ENCODE measurements around the gene KCNJ14.

Gene KCNJ14

DNA sequence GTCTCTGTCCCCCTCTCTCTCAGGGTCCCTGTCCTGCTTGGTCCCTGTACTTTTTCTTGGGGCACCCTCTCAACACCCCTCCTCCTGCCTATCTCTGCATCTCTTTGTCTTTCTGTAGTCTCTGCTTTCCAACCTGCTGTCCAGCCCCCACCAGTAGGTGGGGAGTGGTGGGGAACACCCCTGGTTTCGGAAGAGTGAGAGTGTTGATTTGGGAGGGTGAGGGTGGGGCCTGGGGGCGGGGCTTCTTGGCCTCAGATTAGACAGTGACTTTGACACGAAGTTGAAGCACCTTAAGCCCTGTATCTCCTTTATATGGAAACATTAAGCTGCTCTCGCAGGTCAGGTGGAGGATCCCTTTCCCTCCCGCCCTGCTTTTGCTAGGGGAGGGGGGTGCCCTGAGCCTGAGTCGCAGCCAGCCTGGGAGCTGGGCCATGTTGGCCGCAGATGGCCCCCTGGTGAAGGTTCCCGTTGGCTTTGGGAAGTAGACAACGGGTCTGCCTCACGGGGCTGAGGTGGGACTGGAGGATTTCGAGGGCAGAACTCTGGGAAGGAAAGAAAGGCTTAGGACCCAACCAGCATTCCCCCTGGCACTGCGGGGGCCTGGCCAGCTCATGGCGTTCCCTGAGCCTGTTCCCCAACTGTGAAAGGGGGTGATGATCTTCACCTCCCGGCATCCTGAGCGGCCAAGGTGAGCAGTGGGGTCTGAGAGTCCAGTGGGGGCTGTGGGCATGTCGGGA is at the start of gene KCNJ14:
Gene KCNJ14 (plus strand): TSS at position 404 of the 737 bp plus-strand sequence. CDS start 6,151 bp downstream, outside the sequence.
- DNase-seq (ENCODE audit: low read depth in 2 of 2) = no peak

DNA sequence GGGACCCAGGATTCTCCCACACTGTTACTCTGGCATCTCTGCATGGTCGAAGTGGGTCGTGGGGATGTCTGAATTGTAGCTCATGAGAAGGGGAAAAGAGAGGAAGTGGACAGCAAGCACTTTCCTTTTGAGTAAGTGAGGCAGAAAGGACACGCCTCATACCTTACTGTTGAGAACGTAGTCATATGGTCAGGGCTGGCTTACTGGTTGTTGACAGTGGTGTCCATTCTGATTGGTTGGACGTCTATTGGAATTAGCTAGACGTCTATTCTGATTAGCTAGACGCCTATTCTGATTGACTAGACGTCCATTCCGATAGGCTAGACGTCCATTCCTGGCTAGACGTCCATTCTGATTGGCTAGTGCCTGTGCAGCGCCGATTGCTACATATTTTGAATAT is 49.5 kb upstream of the KCNJ14 start:
- DNase-seq (ENCODE audit: low read depth in 2 of 2) = no peak

DNA sequence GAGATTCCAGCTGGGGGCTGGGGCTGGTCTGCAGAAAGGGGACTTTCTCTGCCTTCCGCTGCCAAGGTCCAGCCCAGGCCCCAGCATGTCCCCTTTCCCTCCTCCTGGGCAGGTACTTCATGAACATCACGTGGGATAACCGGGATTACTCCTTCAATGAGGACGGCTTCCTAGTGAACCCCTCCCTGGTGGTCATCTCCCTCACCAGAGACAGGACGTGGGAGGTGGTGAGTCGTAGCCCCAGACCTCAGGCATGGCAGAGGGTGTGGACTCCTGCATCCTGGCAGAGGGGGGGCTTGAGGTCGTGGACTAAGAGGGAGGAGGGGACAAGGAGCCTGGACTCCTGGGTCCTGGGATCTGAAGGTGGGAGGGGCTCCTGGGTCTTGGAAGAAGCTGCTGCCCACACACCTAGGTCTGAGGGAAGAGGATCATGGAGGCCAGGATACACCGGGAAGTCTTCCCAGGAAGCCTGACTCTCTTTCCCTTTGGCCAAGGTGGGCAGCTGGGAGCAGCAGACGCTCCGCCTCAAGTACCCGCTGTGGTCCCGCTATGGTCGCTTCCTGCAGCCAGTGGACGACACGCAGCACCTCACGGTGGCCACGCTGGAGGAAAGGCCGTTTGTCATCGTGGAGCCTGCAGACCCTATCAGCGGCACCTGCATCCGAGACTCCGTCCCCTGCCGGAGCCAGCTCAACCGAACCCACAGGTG is 41.3 kb upstream of the KCNJ14 start:
- no peak for DNase-seq (ENCODE audit: low read depth in 2 of 2)

DNA sequence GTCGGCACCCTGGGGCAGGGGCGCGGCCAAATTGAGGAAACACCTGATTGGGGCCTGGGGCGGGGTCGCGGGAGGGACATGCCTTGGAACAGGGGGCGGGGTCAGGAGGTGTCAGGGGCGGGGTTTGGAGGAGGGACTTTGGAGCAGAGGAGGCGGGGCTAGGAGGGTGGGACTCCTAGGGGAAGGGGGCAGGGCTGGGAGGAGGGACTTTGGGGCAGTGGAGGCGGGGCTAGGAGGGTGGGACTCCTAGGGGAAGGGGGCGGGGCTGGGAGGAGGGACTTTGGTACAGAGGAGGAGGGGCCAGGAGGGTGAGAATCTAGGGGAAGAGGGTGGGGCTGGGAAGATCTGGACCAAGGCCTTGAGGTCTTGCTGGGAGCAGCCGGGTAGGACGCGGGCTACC is 40.0 kb upstream of the KCNJ14 start:
- DNase-seq (ENCODE audit: low read depth in 2 of 2) = no peak

DNA sequence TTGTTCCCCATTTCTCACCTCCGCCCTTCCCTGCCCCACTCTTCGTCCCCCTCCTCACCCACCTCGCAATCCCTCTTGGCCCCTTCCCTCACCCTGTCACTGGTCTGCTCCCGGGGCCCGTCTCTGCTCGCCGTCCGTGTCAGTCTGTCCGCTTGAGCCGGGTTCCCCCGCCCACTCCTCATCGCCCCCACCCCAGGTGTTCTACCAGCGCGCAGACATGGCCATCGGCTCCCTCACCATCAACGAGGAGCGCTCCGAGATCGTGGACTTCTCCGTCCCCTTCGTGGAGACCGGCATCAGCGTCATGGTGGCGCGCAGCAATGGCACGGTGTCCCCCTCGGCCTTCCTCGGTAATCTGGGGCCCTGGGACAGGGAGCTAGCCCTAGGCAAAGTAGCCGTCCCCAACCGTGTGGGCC is 39.6 kb upstream of the KCNJ14 start:
- no peak for DNase-seq (ENCODE audit: low read depth in 2 of 2)

DNA sequence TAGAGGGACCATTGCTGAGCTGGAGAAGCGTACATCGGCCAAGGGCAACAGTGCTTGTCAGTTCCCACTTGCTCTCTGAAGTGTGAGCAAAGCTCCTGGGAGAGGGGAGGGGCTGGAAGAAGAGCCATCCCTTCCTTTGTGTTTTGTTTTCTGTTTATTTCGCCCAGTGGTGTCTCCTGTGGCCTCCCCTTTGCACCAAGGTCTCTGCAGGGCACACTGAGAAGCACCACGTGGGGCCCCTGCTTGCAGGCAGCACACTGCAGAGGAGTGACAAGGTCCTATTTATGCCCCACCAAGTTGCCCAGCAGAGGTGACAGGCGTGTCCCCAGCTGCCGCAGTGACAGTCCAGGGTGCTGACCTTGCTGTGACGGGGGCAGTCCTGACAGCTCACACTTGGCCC is 38.0 kb upstream of the KCNJ14 start:
- DNase-seq (ENCODE audit: low read depth in 2 of 2) = no peak

DNA sequence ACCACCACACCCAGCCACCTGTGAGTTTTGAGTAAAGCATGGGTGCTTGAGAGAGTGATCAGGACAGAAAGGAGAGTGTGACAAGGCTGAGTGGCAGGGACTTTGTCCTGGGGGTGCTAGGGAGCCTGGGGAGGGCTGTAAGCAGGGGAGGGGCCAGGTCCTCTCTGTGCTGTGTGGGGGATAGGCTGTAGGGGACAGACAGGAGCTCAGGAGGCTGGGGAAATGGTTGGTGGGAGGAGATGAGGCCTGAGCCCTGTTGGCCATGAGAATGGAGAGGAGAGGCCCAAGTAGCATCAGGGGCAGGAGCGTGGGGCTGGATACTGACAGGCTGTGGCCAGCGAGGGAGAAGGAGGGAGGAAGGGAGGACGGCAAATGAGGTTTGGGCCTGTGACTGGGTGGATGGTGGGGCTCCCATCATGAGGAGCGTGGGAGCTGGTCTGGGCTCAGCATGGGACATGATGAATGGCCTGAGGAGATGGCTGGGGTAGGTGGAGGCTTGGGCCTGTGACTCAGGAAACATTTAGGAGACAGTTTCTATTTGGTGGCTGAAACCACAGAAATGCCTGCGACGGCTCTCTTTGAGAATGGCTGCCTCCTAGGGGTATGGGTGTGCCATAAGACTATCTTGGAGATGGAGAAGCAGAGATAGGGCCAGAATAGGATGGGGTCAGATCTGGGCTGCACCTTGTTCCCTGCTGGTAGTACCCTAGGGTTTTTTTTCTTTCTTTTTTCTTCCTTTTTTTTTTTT is 36.9 kb upstream of the KCNJ14 start:
- no peak for DNase-seq (ENCODE audit: low read depth in 2 of 2)

DNA sequence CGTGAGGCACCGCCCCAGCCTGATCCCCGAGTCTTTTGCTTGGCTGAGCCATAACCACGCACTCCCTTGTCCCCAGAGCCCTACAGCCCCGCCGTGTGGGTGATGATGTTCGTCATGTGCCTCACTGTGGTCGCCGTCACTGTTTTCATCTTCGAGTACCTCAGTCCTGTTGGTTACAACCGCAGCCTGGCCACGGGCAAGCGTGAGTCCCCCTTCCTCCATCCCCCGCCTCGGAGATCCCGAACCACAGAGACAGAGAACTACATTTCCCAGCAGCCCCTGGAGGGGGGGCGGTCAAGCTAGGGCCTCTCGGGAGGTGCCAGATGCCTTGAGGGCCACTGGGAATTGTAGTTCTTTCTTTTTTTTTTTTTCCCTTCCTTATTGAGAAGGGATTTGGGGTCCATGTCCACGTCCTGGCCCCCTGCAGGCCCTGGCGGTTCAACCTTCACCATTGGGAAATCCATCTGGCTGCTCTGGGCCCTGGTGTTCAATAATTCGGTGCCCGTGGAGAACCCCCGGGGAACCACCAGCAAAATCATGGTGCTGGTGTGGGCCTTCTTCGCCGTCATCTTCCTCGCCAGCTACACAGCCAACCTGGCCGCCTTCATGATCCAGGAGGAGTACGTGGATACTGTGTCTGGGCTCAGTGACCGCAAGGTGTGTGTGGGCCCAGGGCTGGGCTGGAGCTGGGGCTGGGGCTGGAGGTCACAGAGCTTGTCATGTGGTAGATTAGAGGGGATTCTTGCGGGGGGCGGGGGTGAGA is 36.0 kb upstream of the KCNJ14 start:
- peak; percentile 34 to 38 for DNase-seq (ENCODE audit: low read depth in 2 of 2)

DNA sequence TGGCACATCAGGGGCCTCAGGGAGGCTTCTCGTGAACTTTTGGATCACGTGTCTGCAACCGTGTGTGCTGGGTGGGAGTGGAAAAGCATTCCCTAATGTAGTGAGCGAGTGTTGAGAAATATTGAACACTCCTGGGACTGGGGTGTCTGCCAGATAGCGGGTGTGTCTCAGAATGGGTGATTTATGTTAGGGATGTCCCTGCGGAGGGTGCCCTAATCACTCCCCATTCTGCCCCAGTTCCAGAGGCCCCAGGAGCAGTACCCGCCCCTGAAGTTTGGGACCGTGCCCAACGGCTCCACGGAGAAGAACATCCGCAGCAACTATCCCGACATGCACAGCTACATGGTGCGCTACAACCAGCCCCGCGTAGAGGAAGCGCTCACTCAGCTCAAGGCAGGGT is 33.8 kb upstream of the KCNJ14 start:
- no peak for DNase-seq (ENCODE audit: low read depth in 2 of 2)

DNA sequence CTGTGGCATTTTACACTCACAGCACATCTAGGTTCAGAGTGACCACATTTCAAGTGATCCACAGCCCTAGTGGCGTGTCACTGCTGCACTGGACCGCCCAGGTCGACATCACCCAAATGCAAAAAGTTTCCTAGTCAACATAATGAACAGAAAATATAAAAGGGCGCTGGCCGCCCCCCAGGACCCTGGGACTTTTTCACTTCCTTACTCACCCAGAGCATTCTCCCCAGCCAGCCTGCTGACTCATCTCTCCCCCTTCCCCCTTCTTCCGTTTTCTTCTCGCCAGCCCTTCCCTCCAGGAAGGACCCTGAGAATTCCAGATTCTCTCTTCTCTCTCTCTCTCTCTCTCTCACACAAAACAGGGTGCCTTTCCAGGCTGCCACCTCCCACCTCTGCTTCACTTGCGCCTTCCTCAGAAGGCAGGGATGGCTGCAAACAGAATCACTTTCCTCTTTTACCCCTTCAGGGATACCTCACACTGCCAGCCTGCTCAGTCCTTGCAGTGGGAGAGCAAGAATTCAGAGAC is 30.6 kb upstream of the KCNJ14 start:
- no peak for DNase-seq (ENCODE audit: low read depth in 2 of 2)

DNA sequence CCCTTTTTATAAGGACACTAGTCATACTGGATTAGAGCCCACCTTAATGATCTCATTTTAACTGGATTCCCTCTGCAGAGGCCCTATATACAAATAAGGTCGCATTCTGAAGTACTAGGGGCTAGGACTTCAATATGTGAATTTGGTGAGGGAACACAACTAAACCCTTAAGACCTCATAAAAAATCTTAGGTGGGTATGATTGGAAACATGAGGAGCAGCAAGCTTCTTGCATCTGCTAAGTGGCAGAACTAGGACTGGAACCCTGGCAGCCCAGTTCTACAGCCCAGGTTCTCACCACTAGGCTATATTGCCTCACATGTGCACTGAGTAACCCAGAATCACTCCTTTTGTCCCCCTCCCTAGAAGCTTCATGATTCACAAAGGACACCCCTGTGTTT is 26.7 kb upstream of the KCNJ14 start:
- no peak for DNase-seq (ENCODE audit: low read depth in 2 of 2)

DNA sequence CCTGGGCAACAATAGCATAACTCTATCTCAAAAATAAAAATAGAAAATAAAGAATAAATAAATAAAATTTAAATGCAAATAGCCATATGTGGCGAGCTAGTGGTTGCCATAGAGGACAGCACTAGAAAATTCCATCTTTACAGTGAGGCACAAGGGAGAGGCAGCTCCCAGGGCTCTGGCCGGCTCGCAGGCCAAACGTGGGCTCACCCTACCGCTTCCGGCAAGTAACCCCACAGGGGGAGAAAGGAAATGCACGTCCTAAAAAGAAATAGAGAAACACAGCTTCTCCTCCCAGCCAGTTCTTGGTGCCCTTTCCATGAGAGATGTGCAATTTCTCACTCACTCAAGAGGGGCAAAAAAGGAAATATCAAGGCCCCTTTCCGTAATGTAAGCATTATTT is 22.0 kb upstream of the KCNJ14 start:
- DNase-seq (ENCODE audit: low read depth in 2 of 2) = no peak

DNA sequence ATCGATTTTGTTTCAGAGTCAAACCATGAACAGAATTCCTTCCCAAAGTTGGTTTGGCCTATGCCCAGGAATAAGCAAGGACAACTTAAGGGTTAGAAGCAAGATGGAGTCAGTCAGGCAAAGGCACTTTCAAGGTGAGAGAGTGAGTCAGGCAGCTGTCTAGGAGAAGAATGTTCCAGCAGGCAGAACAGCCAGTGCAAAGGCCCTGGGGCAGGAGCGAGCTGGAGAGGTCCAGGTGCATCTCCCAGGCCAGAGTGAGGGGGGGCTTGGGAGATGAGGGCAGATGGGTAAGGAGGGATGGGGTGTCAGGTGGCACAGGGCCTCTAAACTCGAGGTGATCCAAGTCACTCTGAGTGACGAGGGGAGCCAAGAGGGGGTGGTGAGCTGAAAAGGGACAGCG is 18.8 kb upstream of the KCNJ14 start:
- DNase-seq (ENCODE audit: low read depth in 2 of 2) = no peak

DNA sequence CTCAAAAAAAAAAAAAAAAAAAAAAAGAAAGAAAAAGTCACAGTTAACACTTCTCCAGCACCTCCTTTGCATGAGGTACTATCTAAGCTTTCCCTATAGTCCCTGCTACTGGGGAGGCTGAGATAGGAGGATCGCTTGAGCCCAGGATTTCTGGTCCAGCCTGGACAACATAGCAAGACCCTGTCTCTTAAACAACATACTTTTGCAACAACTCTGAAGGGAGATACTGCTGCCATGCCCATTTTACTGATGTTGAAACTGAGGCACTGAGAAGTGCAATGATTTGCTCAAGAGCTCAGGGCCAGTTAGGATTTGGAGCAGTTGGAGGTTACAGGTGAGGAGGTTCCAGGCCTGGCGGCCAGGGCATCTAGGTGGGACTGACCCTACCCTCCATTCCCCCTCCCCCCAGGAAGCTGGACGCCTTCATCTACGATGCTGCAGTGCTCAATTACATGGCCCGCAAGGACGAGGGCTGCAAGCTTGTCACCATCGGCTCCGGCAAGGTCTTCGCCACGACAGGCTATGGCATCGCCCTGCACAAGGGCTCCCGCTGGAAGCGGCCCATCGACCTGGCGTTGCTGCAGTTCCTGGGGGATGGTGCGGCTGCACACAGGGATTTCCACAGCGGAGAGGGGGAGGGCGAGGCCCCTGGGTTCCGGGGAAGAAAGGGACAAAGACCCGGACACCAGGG is 13.9 kb upstream of the KCNJ14 start:
- no peak for DNase-seq (ENCODE audit: low read depth in 2 of 2)

DNA sequence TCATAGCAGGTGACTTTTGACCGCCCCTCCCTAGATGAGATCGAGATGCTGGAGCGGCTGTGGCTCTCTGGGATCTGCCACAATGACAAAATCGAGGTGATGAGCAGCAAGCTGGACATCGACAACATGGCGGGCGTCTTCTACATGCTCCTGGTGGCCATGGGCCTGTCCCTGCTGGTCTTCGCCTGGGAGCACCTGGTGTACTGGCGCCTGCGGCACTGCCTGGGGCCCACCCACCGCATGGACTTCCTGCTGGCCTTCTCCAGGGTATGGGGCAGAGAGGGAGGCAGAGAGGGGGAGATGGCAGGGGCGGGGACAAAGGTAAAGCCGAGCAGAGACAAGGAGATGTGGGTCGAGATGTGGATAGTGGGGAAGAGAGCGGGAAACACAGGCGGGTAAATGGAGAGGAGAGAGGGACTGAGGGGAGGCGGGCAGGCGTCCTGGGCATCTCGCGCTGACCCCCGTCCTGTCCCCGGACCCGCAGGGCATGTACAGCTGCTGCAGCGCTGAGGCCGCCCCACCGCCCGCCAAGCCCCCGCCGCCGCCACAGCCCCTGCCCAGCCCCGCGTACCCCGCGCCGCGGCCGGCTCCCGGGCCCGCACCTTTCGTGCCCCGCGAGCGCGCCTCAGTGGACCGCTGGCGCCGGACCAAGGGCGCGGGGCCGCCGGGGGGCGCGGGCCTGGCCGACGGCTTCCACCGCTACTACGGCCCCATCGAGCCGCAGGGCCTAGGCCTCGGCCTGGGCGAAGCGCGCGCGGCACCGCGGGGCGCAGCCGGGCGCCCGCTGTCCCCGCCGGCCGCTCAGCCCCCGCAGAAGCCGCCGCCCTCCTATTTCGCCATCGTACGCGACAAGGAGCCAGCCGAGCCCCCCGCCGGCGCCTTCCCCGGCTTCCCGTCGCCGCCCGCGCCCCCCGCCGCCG is 13.0 kb upstream of the KCNJ14 start:
- DNase-seq (ENCODE audit: low read depth in 2 of 2) = no peak

DNA sequence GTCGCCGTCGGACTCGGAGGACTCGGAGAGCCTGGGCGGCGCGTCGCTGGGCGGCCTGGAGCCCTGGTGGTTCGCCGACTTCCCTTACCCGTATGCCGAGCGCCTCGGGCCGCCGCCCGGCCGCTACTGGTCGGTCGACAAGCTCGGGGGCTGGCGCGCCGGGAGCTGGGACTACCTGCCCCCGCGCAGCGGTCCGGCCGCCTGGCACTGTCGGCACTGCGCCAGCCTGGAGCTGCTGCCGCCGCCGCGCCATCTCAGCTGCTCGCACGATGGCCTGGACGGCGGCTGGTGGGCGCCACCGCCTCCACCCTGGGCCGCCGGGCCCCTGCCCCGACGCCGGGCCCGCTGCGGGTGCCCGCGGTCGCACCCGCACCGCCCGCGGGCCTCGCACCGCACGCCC is 12.1 kb upstream of the KCNJ14 start:
- DNase-seq (ENCODE audit: low read depth in 2 of 2) = no peak

DNA sequence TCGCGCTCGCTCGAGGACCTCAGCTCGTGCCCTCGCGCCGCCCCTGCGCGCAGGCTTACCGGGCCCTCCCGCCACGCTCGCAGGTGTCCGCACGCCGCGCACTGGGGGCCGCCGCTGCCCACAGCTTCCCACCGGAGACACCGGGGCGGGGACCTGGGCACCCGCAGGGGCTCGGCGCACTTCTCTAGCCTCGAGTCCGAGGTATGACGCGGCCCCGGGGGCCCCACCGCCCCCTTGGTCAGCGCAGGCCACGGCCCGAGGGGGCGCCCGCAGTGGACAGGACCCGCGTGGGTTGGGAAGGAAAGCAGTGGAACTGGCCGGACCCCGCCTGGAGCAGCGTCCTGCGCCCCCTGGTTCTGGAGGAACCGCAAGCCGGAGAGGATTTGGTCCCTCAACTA is 11.6 kb upstream of the KCNJ14 start:
- DNase-seq (ENCODE audit: low read depth in 2 of 2) = no peak

DNA sequence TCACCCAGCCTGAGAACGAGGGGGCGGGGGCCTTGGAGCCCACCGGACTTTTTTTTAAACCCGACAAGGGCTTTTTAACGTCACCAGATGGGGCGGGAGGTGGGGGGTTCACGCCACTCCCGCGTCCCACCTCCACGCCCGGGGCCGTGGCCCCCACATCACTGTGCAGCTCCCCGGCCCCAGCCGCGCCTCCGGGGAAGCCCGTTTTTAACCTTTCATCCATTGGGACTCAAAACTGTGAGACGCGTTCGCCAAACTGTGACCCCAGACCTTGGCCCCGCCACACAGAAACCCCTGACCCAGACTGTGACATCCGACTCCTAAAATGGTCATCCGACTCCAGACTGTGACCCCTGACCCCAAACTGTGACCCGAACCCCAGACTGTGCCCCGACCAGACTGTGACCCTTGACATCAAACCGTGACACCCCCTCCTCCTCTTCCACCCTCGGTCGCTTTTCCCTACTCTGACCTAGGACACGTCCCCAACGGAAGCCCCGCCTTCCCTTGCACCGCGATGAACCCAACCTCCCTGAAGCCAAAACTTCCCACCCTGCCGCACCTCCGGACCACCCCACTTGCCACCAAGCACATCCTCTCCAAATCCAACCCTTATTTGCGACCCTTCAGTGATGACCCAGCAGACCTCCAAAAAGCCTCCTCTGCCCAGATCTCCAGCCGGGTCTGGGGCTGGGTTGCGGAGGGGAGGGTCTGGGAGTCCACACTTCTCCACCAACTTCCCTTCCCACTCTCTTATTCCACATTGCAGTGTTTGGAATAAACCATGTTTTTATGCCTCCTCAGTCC is 11.0 kb upstream of the KCNJ14 start:
- no peak for DNase-seq (ENCODE audit: low read depth in 2 of 2)

DNA sequence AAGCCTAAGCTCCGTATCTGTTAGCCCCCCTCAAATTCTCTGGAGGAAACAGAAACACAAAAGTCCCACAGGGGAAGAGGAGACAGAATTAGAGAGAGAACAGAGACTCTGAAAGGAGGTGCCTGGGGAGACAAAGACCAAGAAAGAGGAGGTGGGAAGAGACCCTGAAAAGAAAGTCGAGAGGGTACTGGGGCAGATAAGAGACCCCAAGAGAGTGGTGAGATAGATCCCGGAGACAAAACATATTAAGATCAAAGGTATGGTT is 10.5 kb upstream of the KCNJ14 start:
- no peak for DNase-seq (ENCODE audit: low read depth in 2 of 2)

DNA sequence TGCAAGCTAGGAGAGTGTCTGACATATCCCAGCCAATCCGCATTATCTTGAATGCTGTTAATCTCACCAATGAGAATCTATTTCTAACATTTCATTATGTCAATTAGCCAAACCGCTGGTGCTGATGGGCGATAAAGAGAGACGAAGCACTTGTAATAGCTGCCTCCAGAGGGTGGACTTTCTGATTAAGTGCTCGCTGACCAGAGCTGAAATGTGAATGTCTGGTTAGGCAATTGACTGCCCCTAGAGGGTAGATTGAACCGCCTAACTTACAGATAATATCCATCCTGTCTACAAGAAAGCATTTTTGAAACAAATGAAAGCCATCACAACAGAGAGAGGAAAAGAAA is 10.1 kb upstream of the KCNJ14 start:
- DNase-seq (ENCODE audit: low read depth in 2 of 2) = no peak
